GM12873 (cell line): ENCODE data around the gene NGB.

Experiments used
- TF ChIP-seq, protein P1 (sequence below): IDR thresholded peaks from 2 replicates; pipeline ENCODE4 v1.5.1; 2012; ENCODE audit warnings: low read depth, mild to moderate bottlenecking, moderate library complexity, low read length, control low read depth; ENCODE audit not compliant: insufficient read depth; ENCODE audit errors: missing control alignments

Gene NGB, protein sequence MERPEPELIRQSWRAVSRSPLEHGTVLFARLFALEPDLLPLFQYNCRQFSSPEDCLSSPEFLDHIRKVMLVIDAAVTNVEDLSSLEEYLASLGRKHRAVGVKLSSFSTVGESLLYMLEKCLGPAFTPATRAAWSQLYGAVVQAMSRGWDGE

GRCh38 chr14:77271113-77271710, at the start of gene NGB:
Gene NGB (minus strand): TSS chr14:77271206. CDS start chr14:77270937, 269 bp downstream.
- TF ChIP-seq, protein P1, sequence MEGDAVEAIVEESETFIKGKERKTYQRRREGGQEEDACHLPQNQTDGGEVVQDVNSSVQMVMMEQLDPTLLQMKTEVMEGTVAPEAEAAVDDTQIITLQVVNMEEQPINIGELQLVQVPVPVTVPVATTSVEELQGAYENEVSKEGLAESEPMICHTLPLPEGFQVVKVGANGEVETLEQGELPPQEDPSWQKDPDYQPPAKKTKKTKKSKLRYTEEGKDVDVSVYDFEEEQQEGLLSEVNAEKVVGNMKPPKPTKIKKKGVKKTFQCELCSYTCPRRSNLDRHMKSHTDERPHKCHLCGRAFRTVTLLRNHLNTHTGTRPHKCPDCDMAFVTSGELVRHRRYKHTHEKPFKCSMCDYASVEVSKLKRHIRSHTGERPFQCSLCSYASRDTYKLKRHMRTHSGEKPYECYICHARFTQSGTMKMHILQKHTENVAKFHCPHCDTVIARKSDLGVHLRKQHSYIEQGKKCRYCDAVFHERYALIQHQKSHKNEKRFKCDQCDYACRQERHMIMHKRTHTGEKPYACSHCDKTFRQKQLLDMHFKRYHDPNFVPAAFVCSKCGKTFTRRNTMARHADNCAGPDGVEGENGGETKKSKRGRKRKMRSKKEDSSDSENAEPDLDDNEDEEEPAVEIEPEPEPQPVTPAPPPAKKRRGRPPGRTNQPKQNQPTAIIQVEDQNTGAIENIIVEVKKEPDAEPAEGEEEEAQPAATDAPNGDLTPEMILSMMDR, result no peak

GRCh38 chr14:77320238-77320935, 49.4 kb upstream of the NGB start, which contains the start of gene POMT2:
Gene POMT2 (minus strand): TSS chr14:77320883. CDS start chr14:77320681, 202 bp downstream.
- TF ChIP-seq, protein P1, result peak; percentile 35

- TF ChIP-seq, protein P1, result no peak
These were observed 48.4 kb upstream of the NGB start for GRCh38 chr14:77319422-77319821.

DNA sequence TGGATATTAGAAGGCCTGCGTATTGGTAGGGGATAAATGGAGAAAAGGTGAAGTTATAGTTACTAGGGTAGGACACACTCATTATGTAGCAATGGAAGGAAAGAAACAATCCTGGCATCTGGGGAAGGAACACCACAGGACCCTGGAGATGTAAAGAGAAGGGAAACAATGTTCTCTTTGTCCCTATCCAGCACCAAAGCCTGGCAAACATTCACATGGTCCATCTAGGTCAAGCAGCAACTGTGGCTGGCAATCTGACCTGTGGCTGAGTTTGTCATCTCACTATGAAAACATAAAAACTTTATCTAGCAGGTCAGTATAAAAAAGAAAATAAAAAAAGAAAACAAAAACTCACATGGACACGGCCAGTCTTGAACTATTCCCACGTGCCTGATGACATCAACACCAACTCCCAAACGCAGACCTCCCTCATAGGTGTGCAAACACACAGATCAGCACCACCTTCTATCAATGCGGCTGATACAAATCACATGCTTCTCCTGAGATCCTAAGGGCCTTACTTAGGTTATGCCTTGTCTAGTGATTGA, 47.1 kb upstream of the NGB start:
- TF ChIP-seq, protein P1, result no peak

- TF ChIP-seq, protein P1, result no peak
These were observed 45.9 kb upstream of the NGB start for GRCh38 chr14:77316872-77317301.

GRCh38 chr14:77316195-77316505, 45.1 kb upstream of the NGB start:
- TF ChIP-seq, protein P1, result no peak
